Measurements from ENCODE around the gene SLC38A8.

The SLC38A8 gene

DNA sequence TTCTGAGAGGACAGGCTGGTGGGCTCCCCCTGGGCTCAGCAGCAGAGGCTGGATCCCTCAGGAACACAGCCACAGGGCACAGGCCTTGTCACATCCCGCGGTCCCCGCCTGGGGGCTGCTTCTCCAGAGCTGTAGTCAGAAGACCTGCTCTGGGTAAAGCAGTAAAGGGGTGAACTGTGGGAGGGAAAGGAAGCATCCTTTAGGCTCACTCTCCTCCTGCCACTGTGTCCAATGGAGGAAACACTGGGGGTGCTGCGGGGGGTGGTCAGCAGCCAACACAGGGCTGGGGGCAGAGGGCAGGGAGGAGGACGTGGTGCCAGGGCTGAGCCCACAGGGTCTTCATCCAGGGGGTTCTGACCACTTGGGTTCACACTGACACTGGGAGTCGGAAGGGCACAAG lies 5.0 kb upstream of the SLC38A8 start:
- no peak for DNase-seq

DNA sequence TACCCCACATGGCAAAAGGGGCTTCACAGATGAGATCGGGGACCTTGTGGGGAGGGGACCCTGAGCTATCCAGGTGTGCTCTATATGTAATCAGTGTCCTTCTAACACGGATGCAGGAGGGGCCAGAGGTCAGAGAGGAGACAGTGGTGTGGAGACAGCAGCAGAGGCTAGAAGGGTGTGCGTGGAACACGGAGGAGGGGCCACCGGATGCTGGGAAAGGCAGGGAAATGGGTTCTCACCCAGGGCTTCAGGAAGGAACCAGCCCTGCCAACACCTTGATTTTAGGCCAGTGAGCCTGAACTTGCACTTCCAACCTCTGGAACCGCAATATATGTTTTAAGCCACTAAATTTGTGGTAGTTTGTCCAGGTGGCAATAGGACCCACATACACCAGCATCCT lies 4.6 kb upstream of the SLC38A8 start:
- no peak for DNase-seq

DNA sequence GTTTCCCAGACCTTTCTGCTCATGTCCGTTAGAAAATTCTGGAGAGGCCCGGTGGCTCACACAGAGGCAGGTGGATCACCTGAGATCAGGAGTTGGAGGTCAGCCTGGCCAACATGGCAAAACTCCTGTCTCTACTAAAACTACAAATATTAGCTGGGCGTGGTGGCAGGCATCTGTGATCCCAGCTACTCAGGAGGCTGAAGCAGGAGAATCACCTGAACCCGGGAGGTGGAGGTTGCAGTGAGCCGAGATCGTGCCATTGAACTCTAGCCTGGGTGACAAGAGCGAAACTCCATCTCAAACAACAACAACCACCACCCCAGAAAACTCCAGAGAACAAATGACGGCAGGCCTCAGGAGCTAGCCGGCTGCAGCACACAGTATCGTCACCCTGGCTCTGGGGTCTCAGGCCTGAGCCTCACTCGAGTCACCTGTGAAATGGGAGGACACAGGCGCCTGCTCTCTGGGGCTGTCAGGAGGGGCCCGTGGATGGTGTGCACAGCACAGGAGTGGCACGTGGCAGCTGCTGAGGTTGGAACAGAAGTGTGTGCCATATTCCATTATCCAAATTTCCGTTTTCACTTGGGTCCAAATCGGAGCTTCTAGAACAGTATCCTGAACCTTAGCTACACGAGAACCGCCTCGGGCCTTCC lies 3.3 kb upstream of the SLC38A8 start:
- no peak for DNase-seq

DNA sequence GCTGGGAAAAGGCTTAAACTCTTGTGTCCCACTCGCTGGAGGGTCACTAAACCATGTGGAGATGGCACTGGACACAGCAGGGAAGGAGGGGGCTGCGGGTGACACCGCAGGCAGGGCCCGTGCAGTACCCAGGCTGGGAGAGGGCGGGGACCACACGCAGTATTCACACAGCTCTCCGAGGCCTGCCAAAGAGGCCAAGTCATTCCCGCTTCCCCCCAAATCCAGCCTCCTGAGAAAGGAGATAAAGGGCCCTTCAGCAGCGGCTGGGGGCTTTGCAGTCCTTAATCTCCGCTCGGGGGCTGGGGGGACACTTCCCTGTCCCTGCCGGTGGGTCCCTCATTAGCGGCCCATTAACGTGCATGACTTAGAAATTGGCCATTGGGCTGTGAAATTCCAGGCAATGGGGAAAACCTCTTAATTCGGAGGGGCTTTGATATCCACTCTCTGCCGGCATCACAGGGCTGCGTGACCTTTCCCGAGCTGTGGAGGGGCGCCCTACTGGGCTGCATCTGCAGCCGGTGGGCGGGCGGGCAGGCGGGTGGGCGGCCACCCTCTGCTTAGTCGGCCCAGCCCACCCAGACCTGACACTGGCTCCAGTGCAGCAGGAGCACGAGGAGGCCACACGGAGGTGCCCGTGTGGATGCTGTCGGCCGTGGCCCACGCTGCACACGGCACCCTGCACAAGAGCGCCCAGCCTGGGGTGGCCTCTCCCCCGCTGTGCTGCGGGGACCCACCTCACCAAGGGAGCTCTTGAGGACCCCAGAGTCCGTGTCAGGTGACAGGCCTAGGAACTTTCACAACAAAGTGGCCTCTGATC lies 2.6 kb upstream of the SLC38A8 start:
- no peak for DNase-seq

DNA sequence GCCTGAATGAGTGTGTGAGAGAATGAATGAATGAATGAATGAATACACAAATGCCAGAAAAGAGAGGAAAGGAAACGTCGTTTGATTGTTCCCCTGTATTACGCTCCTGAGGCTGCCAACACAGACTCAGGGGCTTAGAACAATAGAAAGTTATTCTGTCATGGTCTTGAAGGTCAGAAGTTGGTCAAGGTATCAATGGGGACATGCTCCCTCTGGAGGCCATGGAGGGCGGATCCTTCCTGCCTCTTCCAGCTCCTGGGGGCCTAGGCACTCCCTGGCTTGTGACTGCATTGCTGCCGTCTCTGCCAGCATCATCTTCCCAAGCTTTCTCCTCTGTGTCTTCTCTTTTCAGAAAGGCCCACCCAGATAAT lies 1.5 kb upstream of the SLC38A8 start:
- DNase-seq, result no peak

DNA sequence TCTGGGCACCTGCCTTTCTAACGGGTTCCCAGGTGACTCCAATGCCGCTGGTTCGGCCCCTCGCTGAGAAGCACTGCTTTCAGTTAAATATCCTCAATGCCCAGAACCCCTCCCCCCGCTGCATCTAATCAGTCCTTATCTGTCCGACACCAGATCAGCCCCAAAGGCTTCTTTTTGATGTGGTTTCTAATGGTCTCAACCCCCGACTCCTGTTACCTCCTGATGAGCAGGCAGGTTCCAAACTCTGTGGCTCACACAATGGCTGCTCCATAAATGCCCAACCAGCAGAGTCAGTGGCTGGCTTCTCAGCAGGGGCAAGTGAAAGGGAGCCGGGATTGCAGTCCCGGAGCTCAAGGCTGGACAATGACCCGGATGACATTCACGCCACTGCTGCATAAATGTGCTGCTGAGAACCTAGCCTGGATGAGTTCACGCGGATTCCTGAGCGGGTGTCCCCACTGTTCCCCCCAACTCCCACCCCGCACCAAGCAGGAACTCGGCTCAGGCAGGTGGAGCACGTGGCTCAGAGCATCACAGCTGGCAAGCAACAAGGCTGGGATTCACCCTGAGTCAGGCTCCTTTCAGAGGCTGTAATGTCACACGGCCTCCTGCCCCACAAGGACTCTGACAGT lies 1.0 kb upstream of the SLC38A8 start:
- DNase-seq, result no peak

DNA sequence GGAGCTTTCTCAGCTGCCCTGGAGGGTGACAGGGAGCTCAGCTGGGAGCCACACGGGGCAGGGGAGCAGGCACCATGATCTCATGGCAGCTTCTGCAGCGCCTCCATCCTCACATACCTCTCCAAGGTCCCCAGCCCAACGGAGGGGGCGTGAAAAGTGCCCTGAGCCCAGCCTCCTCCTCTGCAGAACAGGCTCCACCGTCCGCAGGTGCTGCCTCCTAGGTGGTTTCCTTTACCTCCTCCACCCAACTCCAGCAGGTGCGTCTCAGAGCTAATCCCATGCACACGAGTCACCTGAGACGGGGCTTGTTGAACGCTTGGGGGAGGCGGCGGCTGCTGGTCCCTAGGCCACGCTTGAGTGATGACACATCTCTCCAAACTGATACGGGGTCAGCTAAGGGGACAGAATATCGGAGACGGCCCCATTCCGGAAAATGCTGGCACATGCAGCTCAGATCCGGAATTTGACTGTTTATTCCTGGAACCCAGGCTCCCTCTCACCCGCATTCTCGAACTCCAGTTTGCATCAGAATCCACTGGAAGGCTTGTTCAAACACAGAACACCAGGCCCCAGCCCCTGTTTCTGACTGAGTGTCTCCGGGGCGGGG lies 387 bp upstream of the SLC38A8 start:
- peak; percentile 61 for DNase-seq

DNA sequence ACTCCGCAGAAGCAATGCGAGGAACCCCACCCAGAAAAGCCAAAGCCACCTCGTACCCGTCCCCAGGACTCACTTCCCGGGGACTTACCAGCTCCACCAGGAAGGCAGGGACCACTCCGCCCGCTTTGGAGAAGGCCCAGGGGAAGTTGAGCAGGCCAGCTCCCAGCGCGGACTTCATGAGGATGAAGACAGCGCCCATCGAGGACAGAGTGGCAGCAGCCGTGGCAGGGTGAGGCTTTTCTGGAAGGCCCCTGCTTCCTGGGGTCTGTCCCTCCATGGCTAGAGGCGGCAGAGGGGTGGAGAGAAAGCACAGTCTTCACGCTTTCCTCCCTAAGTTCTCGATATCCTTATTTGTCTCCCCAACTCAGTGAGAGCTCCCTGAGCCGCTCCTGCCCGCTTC lies 714 bp downstream of the SLC38A8 start:
- no peak for DNase-seq

DNA sequence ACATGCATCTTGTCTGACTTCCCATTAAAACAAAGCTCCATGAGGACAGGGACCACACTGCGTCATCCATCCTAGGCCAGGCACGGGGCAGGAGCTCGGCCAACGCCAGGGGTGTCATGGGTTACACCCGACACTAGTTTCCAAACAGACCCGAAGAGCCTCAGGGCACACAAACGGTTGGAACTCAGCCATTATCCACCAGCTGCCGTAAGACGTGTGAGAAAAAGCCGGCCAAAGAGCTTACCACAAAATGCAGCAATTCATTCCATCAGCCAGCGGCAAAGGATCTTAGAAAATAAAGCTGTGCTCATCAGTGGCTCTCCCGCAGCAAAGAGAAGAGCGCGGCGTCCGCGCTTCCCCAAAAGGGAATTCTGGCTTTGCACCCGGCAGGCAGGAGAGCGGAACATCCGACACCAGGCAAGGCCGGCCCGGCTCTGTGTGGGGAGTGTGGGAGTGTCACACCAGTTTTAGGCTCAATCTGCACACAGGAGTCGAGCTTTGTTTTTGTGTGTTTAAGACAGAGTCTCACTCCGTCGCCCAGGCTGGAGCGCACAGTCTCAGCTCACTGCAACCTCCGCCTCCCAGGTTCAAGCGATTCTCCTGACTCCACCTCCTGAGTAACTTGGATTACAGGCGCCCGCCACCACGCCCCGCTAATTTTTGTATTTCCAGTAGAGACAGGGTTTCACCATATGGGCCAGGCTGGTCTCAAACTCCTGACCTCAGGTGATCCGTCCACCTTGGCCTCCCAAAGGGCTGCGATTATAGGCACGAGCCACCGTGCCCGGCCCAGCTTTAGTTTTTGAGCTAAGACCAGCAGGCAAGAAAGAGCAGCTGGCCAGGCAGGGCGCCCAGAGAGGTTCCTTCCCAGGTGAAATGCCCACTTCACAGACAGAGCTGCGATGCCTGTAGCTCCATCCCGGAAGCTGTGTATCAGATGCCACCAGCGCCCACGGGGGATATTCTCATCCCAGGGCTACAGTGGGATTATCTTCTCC lies 1.5 kb downstream of the SLC38A8 start:
- peak; percentile 5 for DNase-seq

DNA sequence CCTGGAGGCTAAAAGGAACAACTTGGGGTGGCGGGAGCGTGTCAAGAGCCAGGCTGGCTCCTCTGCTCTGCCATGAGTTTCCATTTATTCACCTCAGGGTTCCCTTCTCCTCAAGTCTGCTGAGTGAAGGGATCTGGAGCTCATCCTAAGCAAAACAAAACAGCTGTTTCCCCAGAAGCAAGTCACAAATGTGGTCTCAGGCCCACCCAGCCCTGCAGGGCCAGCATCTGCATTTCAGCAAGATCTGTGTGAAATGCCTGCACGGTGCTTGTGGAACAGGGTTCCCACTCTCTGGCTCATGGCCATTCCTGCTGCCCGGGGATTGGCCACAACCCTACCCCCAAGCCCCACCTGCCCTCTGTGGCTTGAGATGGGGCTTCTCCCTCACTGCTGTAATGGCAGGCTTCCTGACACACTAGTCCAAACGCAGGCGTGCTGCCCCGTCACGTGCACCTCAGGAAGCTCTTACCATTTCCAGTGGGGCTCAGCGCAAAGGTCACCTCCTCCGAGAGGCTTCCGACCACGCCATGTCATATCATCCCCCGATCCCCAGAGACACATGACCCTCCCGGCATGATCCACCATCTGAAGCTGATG lies 2.3 kb downstream of the SLC38A8 start:
- DNase-seq, result no peak

DNA sequence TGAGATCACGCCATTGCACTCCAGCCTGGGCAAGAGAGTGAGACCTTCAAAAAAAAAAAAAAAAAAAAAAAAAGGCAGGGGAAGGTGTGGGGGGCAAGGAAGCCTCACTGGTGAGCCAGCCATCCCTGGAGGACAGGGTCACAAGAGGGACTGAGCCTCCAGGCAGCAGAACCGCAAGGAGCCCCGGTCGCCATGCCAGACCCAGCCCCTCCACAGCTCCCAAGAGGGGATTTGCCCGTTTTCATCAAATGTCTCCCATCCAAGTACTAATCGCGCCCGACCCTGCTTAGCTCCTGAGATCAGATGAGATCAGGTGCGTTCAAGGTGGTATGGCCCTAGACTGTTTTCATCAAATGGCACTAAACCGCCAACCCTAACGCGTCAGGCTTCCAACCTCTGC lies 2.9 kb downstream of the SLC38A8 start:
- no peak for DNase-seq

DNA sequence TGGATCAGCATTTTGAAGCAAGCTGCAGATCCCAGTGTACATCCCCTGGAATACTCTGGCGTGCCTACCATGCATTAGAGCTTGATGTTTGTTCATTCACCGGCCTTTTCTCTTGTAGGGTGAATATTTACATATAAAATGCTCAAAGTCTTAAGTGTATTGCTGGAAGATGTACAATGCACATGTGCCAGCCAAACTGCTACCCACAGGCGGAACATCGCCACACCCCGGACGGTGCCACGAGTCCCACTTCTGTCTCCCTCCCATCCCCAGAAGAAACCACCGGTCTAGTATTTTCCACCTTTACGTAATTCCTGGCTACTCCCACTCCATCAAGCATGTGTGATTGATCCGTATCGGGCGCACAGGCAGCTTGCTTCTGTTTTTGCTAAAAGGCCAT lies 4.1 kb downstream of the SLC38A8 start:
- no peak for DNase-seq

DNA sequence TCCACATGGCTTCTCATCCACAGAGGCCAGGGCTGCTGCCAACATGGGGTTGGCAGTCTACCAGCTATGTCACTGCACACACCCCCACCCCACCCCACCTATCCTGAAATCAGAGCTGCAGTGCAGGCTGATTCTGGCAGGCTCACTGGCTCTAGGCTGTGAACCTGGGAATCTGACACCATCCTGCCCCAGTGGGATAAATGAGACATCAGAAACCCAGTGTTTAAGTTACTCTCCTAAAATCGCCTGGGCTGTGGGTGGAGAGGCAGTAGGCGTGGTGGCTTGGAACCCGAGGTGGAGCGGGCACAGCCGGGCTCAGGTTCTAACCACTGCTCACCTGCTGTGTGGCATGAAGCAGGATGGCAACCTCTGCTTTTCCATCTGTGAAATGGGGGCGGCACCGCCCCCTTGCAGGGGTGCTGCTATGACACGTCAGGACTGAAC lies 5.6 kb downstream of the SLC38A8 start:
- DNase-seq, result no peak

DNA sequence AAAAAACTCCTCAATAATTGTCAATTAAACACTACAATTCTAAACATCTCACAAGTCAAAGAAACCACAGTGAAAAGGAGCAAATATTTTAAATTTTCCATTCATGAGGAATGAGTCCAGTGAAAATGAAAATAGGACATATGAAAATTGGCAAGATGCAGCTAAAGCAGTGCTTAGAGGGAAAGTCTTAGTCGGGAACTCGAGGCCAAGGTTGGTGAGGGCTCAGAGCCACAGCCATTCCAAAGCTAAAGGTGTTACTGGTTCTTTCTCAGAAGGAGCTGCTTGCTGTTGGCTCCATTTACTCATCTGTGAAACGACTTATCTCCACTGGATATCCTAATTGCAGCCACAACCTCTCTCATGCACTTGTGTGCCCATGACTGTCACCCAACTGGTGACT lies 6.5 kb downstream of the SLC38A8 start:
- DNase-seq, result no peak

DNA sequence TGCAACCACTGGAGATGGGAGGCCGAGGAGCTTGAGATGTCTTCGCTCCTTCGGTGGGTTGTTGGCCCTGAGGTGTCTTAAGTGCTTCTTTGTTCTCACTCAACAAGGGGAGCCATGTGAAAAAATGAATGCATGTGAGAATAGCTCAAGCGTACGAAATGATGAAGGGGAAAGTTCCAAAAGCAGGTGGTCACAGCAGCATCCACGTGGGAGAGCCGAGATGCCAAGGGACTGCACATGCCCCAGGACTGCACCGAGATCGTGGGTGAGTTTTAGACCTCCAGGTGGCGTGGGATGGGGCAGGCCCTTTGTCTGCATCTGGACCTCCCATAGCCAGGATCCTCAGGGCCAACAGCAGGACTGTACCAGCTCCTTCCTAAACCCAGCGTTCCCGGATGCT lies 8.1 kb downstream of the SLC38A8 start:
- no peak for DNase-seq

DNA sequence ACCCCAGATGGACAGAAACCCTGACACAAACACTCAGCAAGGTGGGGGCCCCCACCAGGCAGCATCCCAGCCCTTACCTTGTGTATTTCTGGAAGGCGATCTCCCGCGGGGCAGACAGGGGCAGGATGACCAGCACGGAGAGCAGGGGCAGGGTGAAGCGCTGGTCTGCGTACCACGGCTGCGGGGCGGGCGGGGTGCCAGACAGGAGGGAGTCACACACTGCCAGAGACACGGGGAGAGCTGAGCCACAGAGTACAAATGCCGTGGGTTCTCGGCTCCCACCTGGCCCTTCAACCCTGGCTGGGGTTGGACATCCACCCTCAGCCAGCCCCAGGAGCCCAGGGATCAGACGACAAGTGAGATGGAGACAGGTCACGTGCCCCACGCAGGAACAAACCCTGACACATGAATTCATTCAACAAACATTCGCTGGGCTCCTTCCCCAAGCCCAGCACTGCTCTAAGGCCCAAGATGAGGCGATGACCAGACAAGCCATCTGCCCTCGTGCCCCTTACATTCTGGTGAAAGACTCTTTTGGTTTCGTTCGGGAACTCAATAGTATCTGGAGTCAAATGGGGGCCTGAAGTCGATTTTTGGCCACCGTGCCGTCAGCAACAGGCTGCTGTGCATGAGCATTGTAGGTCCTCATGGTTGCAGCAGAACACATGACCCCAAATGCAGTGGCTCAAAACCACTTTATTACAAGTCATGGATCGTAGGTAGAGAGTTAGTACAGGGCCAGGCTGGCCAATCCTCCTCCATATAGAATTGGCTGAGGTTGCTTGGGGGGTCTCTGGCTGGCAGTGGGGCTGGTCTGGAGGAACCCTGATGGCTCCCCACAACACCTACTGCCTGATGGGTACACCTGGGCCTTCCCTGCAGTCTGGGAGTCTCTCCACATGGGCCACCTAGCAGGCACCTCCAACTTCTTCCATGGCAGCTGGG lies 9.1 kb downstream of the SLC38A8 start:
- no peak for DNase-seq

DNA sequence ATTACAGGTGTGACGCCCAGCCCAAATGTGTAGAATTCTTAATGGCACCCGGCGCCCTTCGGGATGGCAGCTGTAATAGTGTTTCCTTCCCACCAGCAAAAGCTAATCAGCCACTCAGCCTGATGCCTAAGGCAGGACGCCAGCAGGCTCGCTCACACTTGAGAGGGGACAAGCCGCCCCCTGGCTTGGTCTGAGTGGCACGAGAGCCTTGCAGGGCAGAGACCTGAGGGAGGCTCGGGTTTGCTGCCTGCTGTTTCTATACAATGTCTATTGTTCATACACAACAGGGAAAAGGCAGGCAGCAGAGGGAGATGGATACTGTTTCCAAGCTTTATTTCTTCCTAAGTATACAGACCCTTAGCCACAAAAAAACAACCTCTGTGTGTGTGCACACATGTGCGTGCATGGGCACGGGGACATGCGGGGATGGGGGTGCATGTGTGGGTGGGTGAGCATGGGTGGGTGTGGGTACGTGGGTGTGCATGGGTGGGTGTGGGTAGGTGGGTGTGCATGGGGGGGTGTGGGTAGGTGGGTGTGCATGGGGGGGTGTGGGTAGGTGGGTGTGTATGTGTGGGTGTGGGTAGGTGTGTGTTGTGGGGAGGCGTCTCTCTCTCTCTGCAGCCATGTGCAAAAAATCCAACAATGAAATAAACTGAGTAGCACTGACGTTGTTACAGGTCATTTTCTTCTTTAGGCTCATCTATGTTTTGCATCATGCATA lies 10.0 kb downstream of the SLC38A8 start:
- DNase-seq, result peak; percentile 7

DNA sequence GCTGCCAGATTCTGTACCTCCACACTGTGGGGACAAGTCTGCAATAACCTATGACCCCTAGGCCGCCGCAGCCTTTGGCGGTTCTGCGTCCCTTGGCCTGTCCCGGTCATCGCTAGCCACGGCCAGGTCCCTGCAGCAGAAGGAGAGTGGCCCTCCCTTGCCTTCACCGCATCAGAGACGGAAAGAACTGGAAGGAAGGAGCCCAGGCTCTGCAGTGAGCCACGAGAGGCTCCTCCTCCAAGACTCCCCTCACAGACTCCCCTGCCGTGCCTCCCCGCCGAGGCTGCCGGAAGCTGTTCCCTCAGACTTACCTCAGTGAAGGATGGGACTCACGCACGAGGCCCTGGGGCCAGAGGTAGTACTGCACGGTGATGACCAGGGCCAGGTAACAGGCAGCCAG lies 11.0 kb downstream of the SLC38A8 start:
- DNase-seq, result no peak

DNA sequence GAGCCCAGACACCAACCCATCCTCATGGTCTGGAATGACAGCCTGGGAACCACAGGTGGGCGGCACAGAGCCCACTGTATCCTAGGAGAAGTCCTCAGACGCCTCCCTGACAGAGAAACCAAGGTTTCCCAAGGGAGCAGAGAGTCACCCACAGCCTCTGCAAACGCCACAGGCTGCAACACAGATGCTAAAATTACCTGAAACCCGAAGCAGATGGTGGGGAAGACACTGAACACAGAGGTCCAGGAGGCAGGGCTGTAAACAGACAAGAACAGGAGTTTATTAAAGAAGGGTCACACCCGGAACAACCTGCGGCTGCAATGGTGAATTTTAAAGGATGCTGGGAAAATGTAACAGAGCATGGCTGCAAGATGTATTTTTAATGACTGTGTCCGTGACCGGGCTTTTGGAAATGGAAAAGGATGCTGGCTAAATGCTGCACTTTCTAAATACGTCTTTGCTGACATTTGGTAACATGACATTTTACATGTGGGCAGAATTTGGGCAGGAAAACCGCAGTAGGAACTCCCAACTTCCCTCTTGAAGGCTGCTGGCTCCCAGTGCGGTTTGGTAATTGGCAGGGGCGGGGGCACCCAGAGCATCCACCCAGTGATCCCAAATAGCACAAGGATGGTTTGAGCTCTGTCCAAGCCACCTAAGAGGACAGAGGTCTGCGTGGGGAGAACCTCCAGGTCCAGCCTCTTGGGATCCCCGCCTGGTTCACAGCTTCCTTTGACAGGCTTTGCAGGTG lies 13.1 kb downstream of the SLC38A8 start:
- no peak for DNase-seq
